LNCaP clone FGC (cell line): Measurements from ENCODE around the gene EEPD1.

Experiments used
- DNase-seq: peaks from one replicate; pipeline ENCODE4 v3.0.0-alpha.2; 2011; ENCODE audit warnings: low read depth
- H3K4me3 ChIP-seq: 2 replicates; pipeline ENCODE4 v1.5.1; 2011; ENCODE audit warnings: mild to moderate bottlenecking, low read depth, low read length, control low read depth
- CTCF ChIP-seq: IDR thresholded peaks from 2 replicates; pipeline ENCODE4 v1.5.1; 2012; ENCODE audit warnings: mild to moderate bottlenecking; ENCODE audit not compliant: control insufficient read depth, insufficient read depth; ENCODE audit errors: extremely low read depth

The EEPD1 gene

GRCh38 chr7:36265680-36266079, 112.6 kb downstream of the EEPD1 start:
- no peak overlapping the region for H3K4me3 ChIP-seq
- DNase-seq, result no peak
- TF ChIP-seq CTCF, result no peak

GRCh38 chr7:36266190-36266589, 113.1 kb downstream of the EEPD1 start:
- H3K4me3 ChIP-seq, result no peak overlapping the region
- no peak for DNase-seq
- TF ChIP-seq CTCF, result no peak

GRCh38 chr7:36266683-36267082, 113.6 kb downstream of the EEPD1 start:
- DNase-seq, result no peak
- no peak for TF ChIP-seq CTCF
- no peak overlapping the region for H3K4me3 ChIP-seq

- no peak for TF ChIP-seq CTCF
- no peak for DNase-seq
- no peak overlapping the region for H3K4me3 ChIP-seq
Measured at GRCh38 chr7:36272211-36272566, 119.1 kb downstream of the EEPD1 start.

GRCh38 chr7:36272567-36273269, 119.7 kb downstream of the EEPD1 start:
- H3K4me3 ChIP-seq, result no peak overlapping the region
- TF ChIP-seq CTCF, result no peak
- no peak for DNase-seq

- no peak for DNase-seq
- H3K4me3 ChIP-seq, result no peak overlapping the region
- TF ChIP-seq CTCF, result no peak
Measured at GRCh38 chr7:36273836-36274235, 120.8 kb downstream of the EEPD1 start.

- no peak for DNase-seq
- H3K4me3 ChIP-seq, result no peak overlapping the region
- TF ChIP-seq CTCF, result no peak
Measured at GRCh38 chr7:36275735-36276284, 122.8 kb downstream of the EEPD1 start.
